HG02938 (cell line): Measurements from ENCODE around the gene ETV3.
"Not testable (repeated sequence)": the region's sequence is repeated elsewhere in the genome, so short reads cannot be mapped to it uniquely, and the experiment has no call there.

ENCODE experiments used
- ATAC-seq: cut with Tn5 transposase; IDR thresholded peaks from one replicate; pipeline ENCODE4 v1.9.1; 2021; ENCODE audit warnings: mild to moderate bottlenecking, moderate library complexity; ENCODE audit not compliant: unreplicated experiment

The ETV3 gene

DNA sequence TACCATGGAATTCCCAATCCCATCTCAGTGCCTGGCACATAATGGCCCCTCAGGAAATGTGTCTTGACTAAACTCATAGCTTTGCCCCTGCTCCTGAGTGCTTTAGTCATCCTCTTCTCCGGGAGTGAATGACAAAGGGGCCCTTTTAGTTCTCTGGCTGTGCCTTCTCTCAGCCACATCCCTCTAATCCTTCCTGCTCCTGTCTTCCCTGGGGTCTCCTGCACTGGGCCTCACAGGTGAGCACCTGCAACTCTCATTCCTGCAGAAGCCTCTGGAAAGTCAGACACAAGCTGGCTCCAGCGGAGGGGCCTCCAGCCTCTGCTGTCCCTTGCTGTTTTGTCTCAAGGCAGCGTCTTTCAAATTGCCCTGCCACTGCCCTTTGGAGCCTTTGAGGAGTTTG lies 24.6 kb downstream of the ETV3 start:
- no peak for ATAC-seq

DNA sequence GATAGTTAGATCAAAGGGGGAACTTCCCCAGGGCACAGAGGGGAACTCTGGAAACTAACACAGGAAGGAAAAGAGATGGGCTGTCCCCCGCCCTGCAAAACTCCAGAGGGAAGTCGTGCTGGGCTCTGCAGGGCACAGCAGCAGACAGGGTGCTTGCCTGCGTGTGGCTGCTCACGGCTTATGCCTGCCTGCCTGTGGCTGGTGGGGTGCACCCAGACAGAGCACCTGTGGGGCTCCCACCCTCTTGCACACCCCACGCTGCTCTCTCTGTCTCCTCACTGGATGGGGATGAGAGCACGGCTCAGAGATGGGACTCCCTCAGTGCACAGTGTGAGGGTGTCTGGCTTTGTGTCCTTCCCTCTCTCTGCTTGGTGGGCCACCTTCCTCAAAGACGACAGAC lies 25.1 kb downstream of the ETV3 start:
- ATAC-seq, result no peak

DNA sequence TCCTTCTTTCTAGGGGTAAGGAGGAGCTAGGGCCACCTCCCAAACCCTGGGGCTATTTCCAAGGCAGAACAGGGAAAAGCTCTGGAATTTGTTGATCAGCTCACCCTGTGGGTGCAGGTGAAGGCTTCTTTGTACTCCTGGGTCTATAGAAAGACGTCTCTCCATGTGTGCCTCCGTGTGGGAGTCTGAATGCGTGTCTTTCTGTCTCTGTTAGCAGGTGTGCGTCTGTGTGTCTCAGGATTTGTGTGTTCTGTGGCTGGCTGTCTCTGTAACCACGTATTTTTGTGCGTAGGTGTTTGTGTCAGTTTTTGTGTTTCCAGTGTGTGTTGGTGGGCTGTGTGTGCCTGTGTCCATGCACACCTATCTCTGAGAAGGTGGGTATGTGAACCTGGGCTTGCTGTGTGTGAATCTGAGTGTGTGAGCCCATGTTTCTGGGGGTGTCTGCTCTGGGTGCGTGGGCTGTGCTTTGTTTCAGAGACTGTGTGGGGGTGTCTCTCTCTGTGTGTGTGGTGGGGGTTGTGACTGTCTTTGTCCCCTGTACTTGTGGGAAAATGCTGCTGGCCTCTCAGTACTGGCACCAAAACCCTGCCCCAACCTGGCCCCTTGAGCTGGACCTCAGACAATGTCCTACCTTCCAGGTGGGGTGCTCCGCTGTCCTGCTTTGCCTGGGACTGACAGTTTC lies 25.9 kb downstream of the ETV3 start:
- no peak for ATAC-seq

DNA sequence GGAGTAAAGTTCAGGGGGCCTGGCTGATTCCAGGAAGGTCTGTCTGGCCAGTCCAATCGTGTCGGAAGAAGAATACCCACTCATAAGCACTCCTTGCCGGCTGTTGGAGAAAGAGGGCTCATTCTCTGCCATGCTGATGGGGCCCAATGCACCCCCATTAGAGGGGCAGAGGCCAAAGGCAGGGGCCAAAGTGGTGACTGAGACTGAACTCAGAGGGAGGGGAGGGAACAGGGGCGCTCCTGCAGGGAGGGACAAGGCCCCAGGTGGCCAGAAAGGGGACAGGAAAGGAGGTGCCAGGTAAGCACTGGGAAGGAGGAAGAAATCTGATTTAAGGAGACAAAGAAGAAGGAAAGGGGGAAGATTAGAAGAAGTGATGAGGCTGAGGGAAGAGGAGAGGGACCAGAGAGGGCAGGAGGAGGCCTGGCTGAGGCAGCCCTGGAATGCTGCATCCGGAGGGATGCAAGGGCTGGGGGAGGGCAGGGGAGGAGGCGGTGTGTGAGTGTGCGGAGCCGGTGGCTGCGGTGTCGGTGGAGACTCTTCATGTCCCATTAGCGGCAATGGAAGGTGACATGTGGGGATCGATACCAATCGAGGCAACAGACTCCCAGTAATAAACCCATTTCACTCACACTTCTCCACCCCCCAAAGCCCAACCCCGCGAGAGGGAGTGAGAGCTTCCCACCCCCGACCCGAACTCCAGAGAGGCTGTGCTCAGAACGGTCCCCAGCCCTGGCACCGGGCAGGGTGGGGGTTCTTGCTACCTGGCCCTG lies 26.6 kb downstream of the ETV3 start:
- no peak for ATAC-seq

DNA sequence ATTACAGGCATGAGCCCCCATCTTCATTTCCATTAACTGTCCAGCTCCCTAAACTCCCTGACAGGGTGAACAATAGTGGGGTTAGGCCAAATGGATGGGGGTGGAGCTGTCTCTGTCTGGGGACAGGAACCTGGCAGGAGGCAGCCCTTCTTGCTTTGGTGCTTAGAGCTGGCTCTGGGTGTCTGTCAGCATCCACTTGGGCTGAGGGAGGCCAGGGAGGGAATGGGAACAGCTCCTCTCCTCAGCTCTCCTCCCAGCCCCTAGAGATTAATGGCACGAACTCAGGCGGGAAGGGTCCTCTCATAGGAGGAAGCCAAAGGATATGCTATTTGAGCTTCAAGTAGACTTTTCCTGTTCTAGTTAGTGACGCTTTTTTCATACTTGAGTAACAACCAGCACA lies 27.5 kb downstream of the ETV3 start:
- no peak for ATAC-seq

DNA sequence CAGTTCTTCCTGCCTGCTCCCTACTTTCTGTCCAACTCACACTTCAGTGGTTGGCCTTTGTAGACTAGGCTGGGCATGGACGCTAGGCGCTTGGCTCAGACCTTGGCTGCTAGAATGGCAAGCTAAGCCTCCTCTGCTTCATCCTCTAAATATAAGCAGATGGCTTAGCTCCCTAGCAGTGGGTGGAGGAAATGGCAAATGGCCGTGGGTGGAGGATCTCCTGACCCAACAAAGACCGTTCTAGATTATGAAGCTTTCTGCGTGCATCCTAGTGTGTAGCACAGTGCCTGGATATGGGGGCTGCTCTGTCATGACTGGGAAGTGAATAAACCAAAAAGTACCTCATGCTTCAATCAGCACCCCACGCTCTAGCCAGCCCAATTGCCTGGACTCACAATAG lies 28.2 kb downstream of the ETV3 start:
- no peak for ATAC-seq

DNA sequence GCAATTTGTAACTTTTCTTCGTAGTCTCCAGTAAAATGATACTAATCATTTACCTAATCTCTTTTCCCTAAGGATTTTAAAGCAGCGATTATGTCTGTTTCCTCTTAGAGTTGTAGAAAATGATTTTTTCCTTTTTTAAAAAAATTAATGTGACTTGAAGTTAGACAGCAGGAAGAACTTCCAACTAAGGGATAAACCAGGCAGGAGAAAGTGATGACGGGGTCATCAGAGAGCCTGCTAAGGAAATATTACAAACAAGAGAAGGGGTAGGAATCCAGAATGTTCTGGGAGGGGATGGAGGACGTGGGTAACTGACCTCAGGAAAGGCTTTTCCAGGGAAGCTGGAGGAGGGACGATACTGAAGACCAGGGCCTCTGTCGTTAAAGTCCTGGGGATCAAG lies 29.7 kb downstream of the ETV3 start:
- ATAC-seq, result no peak

DNA sequence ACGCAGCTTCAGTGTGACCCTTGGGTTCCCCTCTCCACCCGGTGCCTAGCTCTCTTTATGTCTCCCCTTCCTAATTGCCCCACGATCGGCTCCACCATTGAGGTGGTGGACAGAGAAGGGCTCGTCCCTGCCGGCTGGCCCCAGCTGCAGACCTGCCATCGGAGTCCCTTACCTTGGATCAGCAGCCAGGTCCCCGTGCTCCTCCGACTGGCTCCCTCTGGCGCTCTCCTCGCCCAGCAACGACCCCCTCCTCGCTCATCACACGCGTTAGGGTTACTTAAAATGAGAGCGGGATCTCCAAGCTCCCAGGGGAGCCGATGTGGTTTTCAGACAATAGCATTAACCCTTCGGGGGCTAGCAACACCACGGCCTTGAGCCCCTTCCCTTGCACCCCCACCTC lies 30.5 kb downstream of the ETV3 start:
- ATAC-seq, result no peak

DNA sequence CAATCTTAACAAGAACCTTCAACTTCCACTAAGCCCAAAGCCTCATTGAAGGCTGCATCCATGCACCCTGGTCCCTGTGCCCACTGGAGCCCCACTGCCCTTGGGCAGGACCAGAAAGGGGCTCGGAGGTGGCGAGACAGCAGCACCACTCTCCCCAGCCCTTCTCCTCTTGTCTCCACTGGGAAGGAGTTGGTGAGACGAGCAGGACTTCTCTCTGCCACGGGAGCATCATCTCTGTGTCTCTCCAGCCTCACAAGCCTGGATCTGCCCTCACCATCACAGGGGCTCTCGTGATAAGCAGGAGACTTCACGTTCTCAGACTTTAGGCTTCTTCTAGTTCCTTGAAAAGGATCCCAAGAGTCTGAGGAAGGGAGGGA lies 31.4 kb downstream of the ETV3 start:
- no peak for ATAC-seq

DNA sequence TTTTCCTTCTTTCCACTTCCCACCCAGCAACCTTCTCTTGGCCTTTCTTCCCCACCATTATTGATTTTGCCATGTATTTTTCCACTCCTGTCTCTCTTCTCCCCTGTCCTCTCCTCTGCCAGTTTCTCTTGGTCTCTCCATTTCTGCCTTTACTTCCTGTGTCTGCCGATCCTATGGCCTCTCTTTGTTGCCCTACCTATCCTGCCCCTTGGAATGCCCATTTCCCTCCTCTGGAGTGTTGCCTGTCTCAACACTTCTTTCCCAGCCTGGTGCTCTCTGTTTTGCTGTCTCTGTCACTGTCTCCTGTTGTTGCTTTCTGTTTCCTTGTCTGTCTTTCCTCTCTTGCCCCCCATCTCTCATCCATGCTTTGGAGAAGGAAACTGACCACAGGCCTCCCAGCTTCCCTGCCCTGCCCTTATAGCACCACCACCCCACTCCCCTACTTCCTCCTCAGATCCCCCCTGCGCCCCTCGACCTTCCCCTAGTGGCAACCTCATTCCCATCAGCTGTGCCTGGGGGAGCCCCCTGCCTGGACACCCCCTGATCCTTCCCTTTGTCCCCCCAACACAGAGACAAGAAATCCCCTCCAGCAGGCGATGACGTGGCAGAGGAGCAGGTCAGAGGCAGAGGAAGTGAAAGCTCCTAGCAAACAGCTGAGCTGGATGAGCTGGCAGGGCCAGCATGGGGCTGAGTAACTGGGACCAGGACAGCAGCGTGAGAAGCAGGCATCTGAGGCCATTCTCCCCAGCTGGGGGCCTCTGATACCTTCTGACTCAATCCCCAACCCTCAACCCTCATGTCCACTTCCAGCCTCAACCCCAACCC lies 32.0 kb downstream of the ETV3 start:
- peak; percentile 62 for ATAC-seq

DNA sequence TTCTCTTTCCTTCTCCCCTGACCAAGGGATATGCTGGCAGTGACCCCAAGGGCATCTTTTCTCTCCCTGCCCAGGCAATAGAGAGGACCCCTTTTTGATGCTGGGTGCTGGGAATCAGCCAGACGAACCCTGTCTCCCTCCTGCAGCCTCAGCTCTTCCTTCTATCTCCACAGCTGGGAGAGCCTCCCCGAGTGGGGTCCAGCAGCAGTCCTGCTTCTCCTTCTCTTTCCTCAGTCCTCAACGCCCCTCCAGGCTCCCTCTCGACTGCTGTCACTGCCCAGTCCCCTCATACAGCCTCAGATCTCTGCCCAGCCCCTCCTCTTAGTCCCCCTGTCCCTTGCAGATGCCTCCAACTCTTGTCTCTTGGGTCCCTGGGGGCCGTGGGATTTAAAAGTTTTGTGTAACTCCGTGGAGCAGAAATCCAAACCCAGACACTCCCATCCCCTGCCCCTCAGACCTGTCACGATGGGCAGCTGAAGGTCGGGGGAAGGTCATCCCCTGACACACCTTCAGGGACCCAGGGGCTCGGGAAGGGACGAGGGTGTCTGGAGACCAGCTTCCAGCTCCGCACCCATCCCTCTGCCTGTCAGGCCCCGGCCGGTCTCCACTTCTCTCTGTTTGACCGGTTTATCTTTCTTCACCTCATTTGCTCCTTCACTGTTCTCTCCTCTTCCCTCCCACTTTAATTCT lies 32.8 kb downstream of the ETV3 start:
- no peak for ATAC-seq

DNA sequence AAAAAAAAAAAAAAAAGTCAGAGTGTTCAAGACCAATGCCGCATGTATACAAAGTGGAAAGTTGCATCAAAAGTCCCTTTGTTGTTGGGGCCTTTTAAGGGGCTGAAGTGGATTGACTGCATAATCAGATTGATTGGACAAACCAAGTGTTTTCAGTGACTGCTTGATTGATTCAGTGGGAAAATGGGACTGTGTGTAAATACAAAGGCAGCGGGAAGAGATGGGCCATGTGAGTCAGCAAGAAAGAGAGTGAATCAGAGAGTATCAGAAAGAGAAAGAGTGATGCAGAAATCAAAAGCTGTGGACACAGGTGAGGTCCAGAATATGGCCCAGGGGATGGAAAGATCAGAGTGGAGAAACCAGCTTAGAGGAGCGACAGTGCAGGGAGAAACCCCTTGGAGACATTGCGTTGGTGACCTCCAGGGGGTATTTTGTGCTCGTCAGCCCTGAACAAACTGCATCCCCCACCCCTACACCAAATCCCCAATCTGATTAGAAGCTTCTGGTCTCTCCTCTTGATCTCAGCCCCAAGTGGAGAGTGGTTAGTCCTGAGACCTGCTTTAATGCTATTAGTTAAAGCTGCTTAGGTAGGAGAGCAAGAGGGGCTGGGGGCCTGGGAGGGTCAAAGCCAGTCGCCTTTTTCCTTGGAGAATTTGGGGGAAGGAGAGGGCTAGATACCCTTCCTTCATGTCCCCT lies 33.4 kb downstream of the ETV3 start:
- no peak for ATAC-seq

DNA sequence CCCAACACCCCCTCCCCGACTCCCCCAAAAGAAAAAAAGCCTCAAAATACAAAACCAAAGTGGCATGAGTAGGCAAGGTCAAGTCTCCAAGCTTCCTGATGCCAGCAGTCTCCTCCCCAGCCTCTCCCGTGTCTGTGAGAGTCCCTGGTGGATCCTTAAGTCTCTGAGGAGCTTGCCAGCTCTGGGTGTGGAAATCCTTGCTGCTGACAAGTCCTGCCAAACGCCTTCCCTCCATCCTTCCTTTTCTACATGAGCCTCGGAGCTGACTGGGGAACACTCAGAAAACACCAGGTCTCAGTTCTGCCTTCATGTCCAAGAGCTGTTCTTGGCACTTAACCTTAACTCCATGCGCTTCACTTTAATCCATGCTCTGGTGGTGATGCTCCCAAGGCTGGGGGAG lies 34.9 kb downstream of the ETV3 start:
- ATAC-seq, result no peak

DNA sequence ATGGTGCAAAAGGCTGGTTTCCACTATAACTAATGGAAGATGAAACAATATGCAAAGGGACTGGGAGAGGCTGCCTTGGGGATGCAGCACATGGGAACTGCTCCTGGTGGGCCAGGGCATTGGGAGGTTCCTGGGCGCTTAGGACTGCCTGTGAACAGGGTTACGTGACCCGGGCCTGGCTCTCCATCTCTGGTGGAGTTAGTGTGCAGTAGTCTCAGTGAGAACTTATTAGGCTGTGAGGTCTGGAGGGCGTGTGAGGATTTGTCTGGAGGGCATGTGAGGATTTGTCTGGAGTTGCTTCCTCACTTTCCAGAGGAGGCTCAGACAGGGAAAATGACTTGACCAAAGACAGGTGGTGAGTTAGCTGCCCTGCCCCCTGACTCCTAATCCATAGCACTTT lies 37.0 kb downstream of the ETV3 start:
- ATAC-seq, result no peak

DNA sequence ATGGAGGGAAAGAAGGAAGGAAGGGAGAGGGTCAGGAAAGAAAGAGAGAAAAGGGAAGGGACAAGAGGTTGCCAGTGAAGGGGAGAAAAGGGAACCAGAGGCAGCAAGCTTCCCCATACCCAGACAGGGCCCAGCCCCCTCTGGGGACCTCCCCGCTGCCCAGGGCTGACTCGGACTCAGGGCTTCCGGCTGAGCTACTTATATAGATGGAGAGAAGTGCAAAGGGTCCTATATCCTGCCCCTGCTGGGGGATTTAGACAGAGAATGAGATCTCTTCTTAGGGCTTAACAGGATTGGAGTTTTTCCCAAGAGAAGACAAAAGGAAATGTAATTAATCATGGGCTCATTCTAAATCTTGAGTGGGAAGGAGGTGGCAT lies 38.6 kb downstream of the ETV3 start, which contains the start of gene ETV3L:
Gene ETV3L (minus strand): TSS at position 176 of the 377 bp plus-strand sequence. CDS start 285 bp downstream, outside the sequence.
- ATAC-seq, result no peak

DNA sequence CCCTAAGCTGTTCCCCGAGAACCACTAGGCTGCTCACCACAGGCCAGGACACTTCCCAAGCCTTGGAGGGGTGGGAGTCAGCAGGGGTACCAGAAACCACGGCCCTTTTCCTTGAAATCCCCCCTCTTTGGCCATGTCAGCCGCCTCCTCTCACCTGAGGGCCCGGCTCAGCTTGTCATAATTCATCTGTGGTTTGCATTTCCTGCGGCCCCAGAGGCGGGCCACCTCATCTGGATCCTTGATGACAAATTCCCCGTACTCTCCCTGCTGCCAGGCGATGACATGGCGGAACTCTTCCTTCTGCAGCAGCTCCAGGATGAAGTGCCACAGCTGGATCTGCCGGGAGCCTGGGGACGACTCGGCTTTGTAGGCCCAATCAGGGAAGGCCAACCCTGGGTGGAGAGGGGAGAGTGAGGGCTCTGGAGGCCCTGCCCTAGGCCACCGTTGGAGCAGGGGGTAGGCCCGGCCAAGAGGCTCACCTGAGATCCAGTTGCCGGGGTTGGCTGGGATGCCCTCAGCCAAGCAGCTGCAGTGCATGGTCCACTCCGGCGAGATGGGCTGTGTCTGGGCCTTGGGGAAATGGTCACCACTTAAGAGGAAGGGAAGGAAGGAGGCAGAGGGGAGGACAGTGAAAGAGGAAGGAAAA lies 39.1 kb downstream of the ETV3 start:
- not testable (repeated sequence) for ATAC-seq

DNA sequence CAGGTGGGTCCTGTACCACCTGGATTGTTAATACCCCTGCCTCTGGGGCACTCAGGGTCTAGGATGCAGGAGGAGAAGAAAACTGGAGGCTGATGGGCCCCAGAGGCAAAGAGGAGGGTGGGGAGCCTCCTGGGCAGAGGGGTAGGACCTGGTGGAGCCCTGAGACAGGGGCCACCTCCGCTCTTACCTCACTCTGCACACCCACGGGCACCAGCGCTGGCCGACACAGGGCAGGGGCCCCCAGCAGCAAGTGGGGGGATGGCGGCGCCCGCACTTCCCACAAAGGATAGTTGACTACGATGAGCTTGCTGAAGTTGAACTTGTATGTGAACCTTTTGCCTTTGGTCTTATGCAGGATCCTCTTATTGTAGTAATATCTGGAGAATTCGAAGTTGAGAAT lies 39.7 kb downstream of the ETV3 start:
- ATAC-seq, result no peak

DNA sequence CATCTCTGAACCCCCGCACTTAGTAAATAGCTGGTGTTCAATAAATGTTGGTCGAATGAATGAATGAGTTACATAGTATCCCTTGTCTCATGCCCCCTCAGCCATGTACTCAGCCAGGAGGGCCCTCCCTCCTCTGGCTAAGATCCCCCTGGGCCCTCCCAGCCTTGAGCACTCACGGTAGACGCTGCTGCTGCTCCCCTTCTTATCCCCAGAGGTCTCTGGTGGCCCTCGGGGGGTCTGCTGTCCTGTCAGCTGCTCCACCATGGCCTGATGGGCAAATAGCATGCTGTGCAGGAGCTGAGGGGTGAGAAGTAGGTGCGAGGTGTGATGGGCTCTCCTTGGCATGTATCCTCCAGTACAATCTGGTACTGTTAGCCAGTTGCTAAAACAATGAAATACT lies 40.5 kb downstream of the ETV3 start:
- ATAC-seq, result no peak

DNA sequence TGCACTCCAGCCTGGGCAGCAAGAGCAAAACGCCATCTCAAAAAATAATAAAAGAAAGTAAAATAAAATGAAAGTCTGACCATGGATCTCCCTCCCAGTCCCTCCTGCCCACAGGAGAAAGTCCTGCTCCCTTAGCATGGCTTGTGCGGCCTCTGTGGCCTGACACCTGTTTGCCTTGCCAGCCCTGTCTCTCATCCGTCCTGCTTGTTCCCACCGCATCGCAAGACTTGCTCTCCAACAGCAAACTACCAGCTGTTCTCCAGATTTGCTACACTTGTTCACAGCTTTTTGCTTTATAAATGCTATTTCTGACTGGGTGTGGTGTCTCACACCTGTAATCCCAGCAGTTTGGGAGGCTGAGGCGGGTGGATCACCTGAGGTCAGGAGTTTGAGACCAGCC lies 41.3 kb downstream of the ETV3 start:
- no peak for ATAC-seq

DNA sequence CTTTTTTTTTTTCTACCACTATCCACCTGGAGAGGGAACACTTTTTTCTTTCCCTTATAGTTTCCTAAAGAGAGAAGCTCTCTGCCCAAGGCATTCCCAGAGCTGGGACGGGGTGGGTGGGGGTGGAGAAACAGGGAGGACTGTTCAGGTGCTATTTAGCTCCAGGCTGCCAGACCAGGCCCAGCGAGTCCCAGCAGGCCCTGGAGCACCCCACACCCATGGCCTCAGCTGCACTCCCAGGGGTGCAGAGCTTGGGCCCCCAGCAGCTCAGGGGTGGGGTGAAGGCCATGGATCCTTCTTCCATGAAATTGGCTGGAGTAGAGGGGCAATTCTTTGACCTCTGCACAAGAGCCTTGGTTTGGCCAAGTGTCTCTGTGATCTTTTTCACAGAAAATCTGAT lies 42.6 kb downstream of the ETV3 start:
- ATAC-seq, result no peak
